ENCODE data around the gene GRIA3. TPM values are rescaled to one million over a fixed set of nuclear protein-coding genes. Genes with fewer than 3 reads are reported as not detected.

GRIA3 gene
- total and polyA plus RNA-seq, 5 donors from 2014 or later = not detected

- H3K27me3 Mint-ChIP-seq = no peaks in the 10 kb centered on the region
- Histone ChIP-seq H3K36me3 (ENCODE audit: control insufficient read depth, insufficient read depth, low read length) (no peaks in the 10 kb centered on the region), H3K4me3 (ENCODE audit: low read depth, low read length) (no peak overlapping the region), H3K4me1 (ENCODE audit: control insufficient read depth, insufficient read depth, low read length, poor library complexity, severe bottlenecking) (no peaks in the 10 kb centered on the region), H3K27me3 (ENCODE audit: control insufficient read depth, insufficient read depth, low read length) (no peaks in the 10 kb centered on the region), H3K9me3 (ENCODE audit: control insufficient read depth in 2 of 2, low read length in 2 of 2) (no peaks in the 10 kb centered on the region), H3K27ac (ENCODE audit: insufficient read depth, low read length, poor library complexity, severe bottlenecking) (no peak overlapping the region)
- DNase-seq (no peak), ATAC-seq (ENCODE audit: low read depth in 2 of 2) (no peak)
- H3K4me1 Mint-ChIP-seq = no peaks in the 10 kb centered on the region
- no peaks in the 10 kb centered on the region for H3K36me3 Mint-ChIP-seq
- no peak overlapping the region for H3K27ac Mint-ChIP-seq
- H3K9me3 Mint-ChIP-seq = peaks cover 0 to 2% (median 0%) of the 10 kb centered on the region in 7 donors
- H3K4me3 Mint-ChIP-seq = no peak overlapping the region
These were observed 15.3 kb downstream of the GRIA3 start for GRCh38 chrX:123199338-123199737.

- H3K4me1 ChIP-seq (ENCODE audit: control insufficient read depth, insufficient read depth, low read length, poor library complexity, severe bottlenecking) = no peaks in the 10 kb centered on the region
- no peaks in the 10 kb centered on the region for H3K36me3 Mint-ChIP-seq
- no peak overlapping the region for H3K4me3 ChIP-seq (ENCODE audit: low read depth, low read length)
- H3K9me3 Mint-ChIP-seq = no peaks in the 10 kb centered on the region
- H3K27me3 ChIP-seq (ENCODE audit: control insufficient read depth, insufficient read depth, low read length) = no peaks in the 10 kb centered on the region
- H3K4me1 Mint-ChIP-seq = no peaks in the 10 kb centered on the region
- ATAC-seq (ENCODE audit: low read depth in 2 of 2) (no peak), DNase-seq (no peak)
- no peak overlapping the region for H3K4me3 Mint-ChIP-seq
- H3K9me3 ChIP-seq (ENCODE audit: control insufficient read depth in 2 of 2, low read length in 2 of 2) = no peaks in the 10 kb centered on the region
- H3K36me3 ChIP-seq (ENCODE audit: control insufficient read depth, insufficient read depth, low read length) = no peaks in the 10 kb centered on the region
- H3K27me3 Mint-ChIP-seq = no peaks in the 10 kb centered on the region
- H3K27ac Mint-ChIP-seq = no peak overlapping the region
- no peak overlapping the region for H3K27ac ChIP-seq (ENCODE audit: insufficient read depth, low read length, poor library complexity, severe bottlenecking)
These were observed 17.6 kb downstream of the GRIA3 start for GRCh38 chrX:123201720-123202119.

- no peaks in the 10 kb centered on the region for H3K4me1 Mint-ChIP-seq
- H3K4me3 ChIP-seq (ENCODE audit: low read depth, low read length) = no peak overlapping the region
- H3K27ac ChIP-seq (ENCODE audit: insufficient read depth, low read length, poor library complexity, severe bottlenecking) = no peak overlapping the region
- DNase-seq (no peak), ATAC-seq (ENCODE audit: low read depth in 2 of 2) (no peak)
- H3K27me3 Mint-ChIP-seq = no peaks in the 10 kb centered on the region
- H3K9me3 Mint-ChIP-seq = no peaks in the 10 kb centered on the region
- H3K9me3 ChIP-seq (ENCODE audit: control insufficient read depth in 2 of 2, low read length in 2 of 2) = no peaks in the 10 kb centered on the region
- no peaks in the 10 kb centered on the region for H3K36me3 Mint-ChIP-seq
- no peaks in the 10 kb centered on the region for H3K27me3 ChIP-seq (ENCODE audit: control insufficient read depth, insufficient read depth, low read length)
- H3K27ac Mint-ChIP-seq = no peak overlapping the region
- no peaks in the 10 kb centered on the region for H3K36me3 ChIP-seq (ENCODE audit: control insufficient read depth, insufficient read depth, low read length)
- H3K4me3 Mint-ChIP-seq = no peak overlapping the region
- H3K4me1 ChIP-seq (ENCODE audit: control insufficient read depth, insufficient read depth, low read length, poor library complexity, severe bottlenecking) = no peaks in the 10 kb centered on the region
These were observed 18.4 kb downstream of the GRIA3 start for GRCh38 chrX:123202523-123202922.

GRCh38 chrX:123203772-123204171 is 19.7 kb downstream of the GRIA3 start:
- no peak for DNase-seq
- Mint-ChIP-seq H3K27ac (no peak overlapping the region), H3K4me3 (no peak overlapping the region)

GRCh38 chrX:123206176-123206575 is 22.1 kb downstream of the GRIA3 start:
- Histone ChIP-seq H3K27ac (ENCODE audit: insufficient read depth, low read length, poor library complexity, severe bottlenecking) (no peak overlapping the region), H3K27me3 (ENCODE audit: control insufficient read depth, insufficient read depth, low read length) (no peaks in the 10 kb centered on the region), H3K9me3 (ENCODE audit: control insufficient read depth in 2 of 2, low read length in 2 of 2) (no peaks in the 10 kb centered on the region), H3K36me3 (ENCODE audit: control insufficient read depth, insufficient read depth, low read length) (no peaks in the 10 kb centered on the region), H3K4me3 (ENCODE audit: low read depth, low read length) (no peak overlapping the region), H3K4me1 (ENCODE audit: control insufficient read depth, insufficient read depth, low read length, poor library complexity, severe bottlenecking) (no peaks in the 10 kb centered on the region)
- no peak for DNase-seq
- H3K4me1 Mint-ChIP-seq = no peaks in the 10 kb centered on the region
- H3K4me3 Mint-ChIP-seq = no peak overlapping the region
- ATAC-seq (ENCODE audit: low read depth in 2 of 2) = no peak
- H3K27me3 Mint-ChIP-seq = no peaks in the 10 kb centered on the region
- no peaks in the 10 kb centered on the region for H3K36me3 Mint-ChIP-seq
- no peak overlapping the region for H3K27ac Mint-ChIP-seq
- H3K9me3 Mint-ChIP-seq = peaks cover 0 to 3% (median 0%) of the 10 kb centered on the region in 7 donors

More at GRCh38 chrX:123203772-123204171, 19.7 kb downstream of the GRIA3 start:
- no peaks in the 10 kb centered on the region for H3K9me3 ChIP-seq (ENCODE audit: control insufficient read depth in 2 of 2, low read length in 2 of 2)
- H3K4me3 ChIP-seq (ENCODE audit: low read depth, low read length) = no peak overlapping the region
- H3K9me3 Mint-ChIP-seq = peaks cover 0 to 1% (median 0%) of the 10 kb centered on the region in 7 donors
- H3K27ac ChIP-seq (ENCODE audit: insufficient read depth, low read length, poor library complexity, severe bottlenecking) = no peak overlapping the region
- H3K4me1 Mint-ChIP-seq = no peaks in the 10 kb centered on the region
- H3K36me3 Mint-ChIP-seq = no peaks in the 10 kb centered on the region
- no peaks in the 10 kb centered on the region for H3K27me3 ChIP-seq (ENCODE audit: control insufficient read depth, insufficient read depth, low read length)
- ATAC-seq (ENCODE audit: low read depth in 2 of 2) = no peak
- no peaks in the 10 kb centered on the region for H3K4me1 ChIP-seq (ENCODE audit: control insufficient read depth, insufficient read depth, low read length, poor library complexity, severe bottlenecking)
- no peaks in the 10 kb centered on the region for H3K36me3 ChIP-seq (ENCODE audit: control insufficient read depth, insufficient read depth, low read length)
- no peaks in the 10 kb centered on the region for H3K27me3 Mint-ChIP-seq

- no peak overlapping the region for H3K4me3 Mint-ChIP-seq
- H3K4me1 Mint-ChIP-seq = no peaks in the 10 kb centered on the region
- peaks cover 0 to 5% (median 0%) of the 10 kb centered on the region in 7 donors for H3K9me3 Mint-ChIP-seq
These were observed 26.2 kb downstream of the GRIA3 start for GRCh38 chrX:123210252-123210651.

GRCh38 chrX:123215397-123216089 is 31.5 kb downstream of the GRIA3 start:
- Mint-ChIP-seq H3K36me3 (no peaks in the 10 kb centered on the region), H3K4me3 (no peak overlapping the region)

More at GRCh38 chrX:123210252-123210651, 26.2 kb downstream of the GRIA3 start:
- Histone ChIP-seq H3K27me3 (ENCODE audit: control insufficient read depth, insufficient read depth, low read length) (no peaks in the 10 kb centered on the region), H3K36me3 (ENCODE audit: control insufficient read depth, insufficient read depth, low read length) (no peaks in the 10 kb centered on the region), H3K4me3 (ENCODE audit: low read depth, low read length) (no peak overlapping the region), H3K27ac (ENCODE audit: insufficient read depth, low read length, poor library complexity, severe bottlenecking) (no peak overlapping the region), H3K9me3 (ENCODE audit: control insufficient read depth in 2 of 2, low read length in 2 of 2) (no peaks in the 10 kb centered on the region), H3K4me1 (ENCODE audit: control insufficient read depth, insufficient read depth, low read length, poor library complexity, severe bottlenecking) (no peaks in the 10 kb centered on the region)
- ATAC-seq (ENCODE audit: low read depth in 2 of 2) = no peak
- no peaks in the 10 kb centered on the region for H3K36me3 Mint-ChIP-seq
- no peaks in the 10 kb centered on the region for H3K27me3 Mint-ChIP-seq
- DNase-seq = no peak
- no peak overlapping the region for H3K27ac Mint-ChIP-seq

GRCh38 chrX:123217077-123217476 is 33.0 kb downstream of the GRIA3 start:
- no peaks in the 10 kb centered on the region for H3K36me3 Mint-ChIP-seq
- Histone ChIP-seq H3K9me3 (ENCODE audit: control insufficient read depth in 2 of 2, low read length in 2 of 2) (no peaks in the 10 kb centered on the region), H3K4me1 (ENCODE audit: control insufficient read depth, insufficient read depth, low read length, poor library complexity, severe bottlenecking) (no peaks in the 10 kb centered on the region), H3K4me3 (ENCODE audit: low read depth, low read length) (no peak overlapping the region), H3K27me3 (ENCODE audit: control insufficient read depth, insufficient read depth, low read length) (no peaks in the 10 kb centered on the region), H3K27ac (ENCODE audit: insufficient read depth, low read length, poor library complexity, severe bottlenecking) (no peak overlapping the region), H3K36me3 (ENCODE audit: control insufficient read depth, insufficient read depth, low read length) (no peaks in the 10 kb centered on the region)
- no peaks in the 10 kb centered on the region for H3K4me1 Mint-ChIP-seq
- H3K27me3 Mint-ChIP-seq = no peaks in the 10 kb centered on the region
- ATAC-seq (ENCODE audit: low read depth in 2 of 2) = no peak
- no peak overlapping the region for H3K4me3 Mint-ChIP-seq
- no peak for DNase-seq
- H3K27ac Mint-ChIP-seq = no peak overlapping the region
- H3K9me3 Mint-ChIP-seq = peaks cover 0 to 2% (median 0%) of the 10 kb centered on the region in 7 donors

More at GRCh38 chrX:123215397-123216089, 31.5 kb downstream of the GRIA3 start:
- Histone ChIP-seq H3K4me3 (ENCODE audit: low read depth, low read length) (no peak overlapping the region), H3K27ac (ENCODE audit: insufficient read depth, low read length, poor library complexity, severe bottlenecking) (no peak overlapping the region), H3K36me3 (ENCODE audit: control insufficient read depth, insufficient read depth, low read length) (no peaks in the 10 kb centered on the region), H3K4me1 (ENCODE audit: control insufficient read depth, insufficient read depth, low read length, poor library complexity, severe bottlenecking) (no peaks in the 10 kb centered on the region), H3K27me3 (ENCODE audit: control insufficient read depth, insufficient read depth, low read length) (no peaks in the 10 kb centered on the region), H3K9me3 (ENCODE audit: control insufficient read depth in 2 of 2, low read length in 2 of 2) (no peaks in the 10 kb centered on the region)
- no peak for ATAC-seq (ENCODE audit: low read depth in 2 of 2)
- Mint-ChIP-seq H3K27me3 (no peaks in the 10 kb centered on the region), H3K9me3 (peaks cover 0 to 3% (median 0%) of the 10 kb centered on the region in 7 donors), H3K27ac (no peak overlapping the region), H3K4me1 (no peaks in the 10 kb centered on the region)
- DNase-seq = no peak

All from CD4-positive, CD25-positive, alpha-beta regulatory T cell (primary cell).